HEK293 (cell line): ENCODE data around the gene TBC1D8.

Experiments
- CTCF ChIA-PET: fragments of 350-600 bp; formaldehyde crosslinking; extraction: SDS; loops from one replicate; lab custom pipeline; 2021; ENCODE audit warnings: antibody characterized with exemption; lab: Yijun Ruan, JAX
- POLR2A ChIA-PET: fragments of 300-600 bp; formaldehyde crosslinking; extraction: SDS; loops from one replicate; lab custom pipeline; 2020; ENCODE audit warnings: antibody characterized with exemption, inconsistent platforms; lab: Yijun Ruan, JAX
- H3K27ac ChIP-seq: fragments of 200-500 bp; sonication (Bioruptor generic); 2 replicates; pipeline ENCODE4 v1.5.1; 2014; ENCODE audit warnings: low read depth, low read length, control low read depth, inconsistent platforms; ENCODE audit errors: extremely low read depth
- H3K36me3 ChIP-seq, 2 experiments: fragments of 200-500 bp in 1 of 2; sonication (Bioruptor generic) in 1 of 2; 1 replicate in 1 of 2; 2 replicates in 1 of 2; pipeline ENCODE4 v1.5.1; 2014 to 2017; ENCODE audit warnings: inconsistent platforms in 2 of 2, low read length in 2 of 2; ENCODE audit not compliant: control insufficient read depth in 2 of 2, insufficient read depth in 1 of 2
- H3K4me1 ChIP-seq: fragments of 200-500 bp; sonication (Bioruptor generic); 2 replicates; pipeline ENCODE4 v1.5.1; 2014; ENCODE audit warnings: mild to moderate bottlenecking, low read length, inconsistent platforms; ENCODE audit not compliant: control insufficient read depth, insufficient read depth
- H3K4me3 ChIP-seq: 2 replicates; pipeline ENCODE4 v1.5.1; 2011; ENCODE audit warnings: low read depth, mild to moderate bottlenecking, control low read depth, low read length, moderate library complexity
- H3K9me3 ChIP-seq: fragments of 200-500 bp; sonication (Bioruptor generic); 2 replicates; pipeline ENCODE4 v1.5.1; 2014; ENCODE audit warnings: low read depth, low read length, inconsistent platforms; ENCODE audit not compliant: control insufficient read depth, insufficient read depth
- BCL11A ChIP-seq: fragments of 450-650 bp; formaldehyde crosslinking; IDR thresholded peaks from 2 replicates; pipeline ENCODE4 v1.5.1; 2016; ENCODE audit warnings: low read depth, missing biosample characterization, missing genetic modification characterization
- EGR2 ChIP-seq: fragments of 450-650 bp; formaldehyde crosslinking; IDR thresholded peaks from 2 replicates; pipeline ENCODE4 v1.5.1; 2016; ENCODE audit warnings: low read depth, missing biosample characterization, missing genetic modification characterization
- RBAK ChIP-seq: fragments of 450-650 bp; formaldehyde crosslinking; IDR thresholded peaks from 2 replicates; pipeline ENCODE4 v1.5.1; 2016; ENCODE audit warnings: missing biosample characterization, missing genetic modification characterization
- YY2 ChIP-seq: fragments of 450-650 bp; formaldehyde crosslinking; IDR thresholded peaks from 2 replicates; pipeline ENCODE4 v1.5.1; 2016; ENCODE audit warnings: missing biosample characterization, missing genetic modification characterization
- ZBTB21 ChIP-seq: fragments of 450-650 bp; formaldehyde crosslinking; IDR thresholded peaks from 2 replicates; pipeline ENCODE4 v1.5.1; 2017; ENCODE audit warnings: missing biosample characterization, missing genetic modification characterization
- ZBTB44 ChIP-seq: fragments of 450-650 bp; IDR thresholded peaks from 2 replicates; pipeline ENCODE4 v1.5.1; 2018; ENCODE audit warnings: missing biosample characterization, mild to moderate bottlenecking, missing genetic modification characterization
- ZBTB6 ChIP-seq: fragments of 450-650 bp; formaldehyde crosslinking; IDR thresholded peaks from 2 replicates; pipeline ENCODE4 v1.5.1; 2017; ENCODE audit warnings: missing biosample characterization, missing genetic modification characterization
- ZFHX2 ChIP-seq: fragments of 450-650 bp; formaldehyde crosslinking; conservative IDR thresholded peaks from 2 replicates; pipeline ENCODE4 v1.5.1; 2016; ENCODE audit warnings: missing biosample characterization, missing genetic modification characterization
- ZNF121 ChIP-seq: fragments of 450-650 bp; formaldehyde crosslinking; IDR thresholded peaks from 2 replicates; pipeline ENCODE4 v1.5.1; 2016; ENCODE audit warnings: missing biosample characterization, missing genetic modification characterization
- ZNF155 ChIP-seq: fragments of 450-650 bp; formaldehyde crosslinking; IDR thresholded peaks from 2 replicates; pipeline ENCODE4 v1.5.1; 2016; ENCODE audit warnings: missing biosample characterization, missing genetic modification characterization
- ZNF214 ChIP-seq: fragments of 450-650 bp; formaldehyde crosslinking; IDR thresholded peaks from 2 replicates; pipeline ENCODE4 v1.5.1; 2017; ENCODE audit warnings: missing biosample characterization, mild to moderate bottlenecking, missing genetic modification characterization, borderline replicate concordance
- ZNF221 ChIP-seq: fragments of 450-650 bp; formaldehyde crosslinking; IDR thresholded peaks from 2 replicates; pipeline ENCODE4 v1.5.1; 2017; ENCODE audit warnings: missing biosample characterization, missing genetic modification characterization, borderline replicate concordance
- ZNF311 ChIP-seq: fragments of 450-650 bp; formaldehyde crosslinking; IDR thresholded peaks from 2 replicates; pipeline ENCODE4 v1.5.1; 2017; ENCODE audit warnings: missing biosample characterization, missing genetic modification characterization, borderline replicate concordance
- ZNF394 ChIP-seq: fragments of 450-650 bp; formaldehyde crosslinking; IDR thresholded peaks from 2 replicates; pipeline ENCODE4 v1.5.1; 2016; ENCODE audit warnings: missing biosample characterization, missing genetic modification characterization, mild to moderate bottlenecking, moderate library complexity, borderline replicate concordance
- ZNF398 ChIP-seq: fragments of 450-650 bp; formaldehyde crosslinking; IDR thresholded peaks from 2 replicates; pipeline ENCODE4 v1.5.1; 2017; ENCODE audit warnings: missing biosample characterization, missing genetic modification characterization
- ZNF561 ChIP-seq: fragments of 450-650 bp; IDR thresholded peaks from 2 replicates; pipeline ENCODE4 v1.5.1; 2018; ENCODE audit warnings: missing biosample characterization, missing genetic modification characterization, borderline replicate concordance
- ZNF629 ChIP-seq: fragments of 450-650 bp; formaldehyde crosslinking; IDR thresholded peaks from 2 replicates; pipeline ENCODE4 v1.5.1; 2017; ENCODE audit warnings: missing biosample characterization, missing genetic modification characterization
- TF ChIP-seq, protein P1 (sequence below): fragments of 450-650 bp; formaldehyde crosslinking; IDR thresholded peaks from 2 replicates; pipeline ENCODE4 v1.5.1; 2016; ENCODE audit warnings: missing biosample characterization, missing genetic modification characterization
- TF ChIP-seq, protein P2 (sequence below): fragments of 450-650 bp; formaldehyde crosslinking; IDR thresholded peaks from 2 replicates; pipeline ENCODE4 v1.5.1; 2017; ENCODE audit warnings: missing biosample characterization, mild to moderate bottlenecking, missing genetic modification characterization, moderate library complexity
- TF ChIP-seq, protein P3 (sequence below): fragments of 450-650 bp; formaldehyde crosslinking; IDR thresholded peaks from 2 replicates; pipeline ENCODE4; 2016; ENCODE audit warnings: missing biosample characterization, missing genetic modification characterization

Gene TBC1D8

GRCh38 chr2:101109451-101110118 lies 41.6 kb downstream of the TBC1D8 start (continued):
- 0 out of 2 replicates have a peak, but pooled peaks have one; percentile 14 for TF ChIP-seq ZBTB44 (tag by site-specific recombination)
- TF ChIP-seq ZNF214 (tag by site-specific recombination) = no peak
- TF ChIP-seq BCL11A (tag by site-specific recombination) = no peak
- peak; percentile 73 for TF ChIP-seq ZFHX2 (tag by site-specific recombination)
- TF ChIP-seq ZBTB6 (tag by site-specific recombination) = no peak
- TF ChIP-seq EGR2 = peak; percentile 61; the same call in 1 of the 2 replicates

GRCh38 chr2:101108357-101108756 lies 42.8 kb downstream of the TBC1D8 start:
- no peak overlapping the region for H3K27ac ChIP-seq
- H3K4me1 ChIP-seq = peaks cover 26% of the 10 kb centered on the region
- H3K4me3 ChIP-seq = no peak overlapping the region
- POLR2A ChIA-PET = no interaction called here
- H3K36me3 ChIP-seq = no peaks in the 10 kb centered on the region
- H3K9me3 ChIP-seq = no peaks in the 10 kb centered on the region
- CTCF ChIA-PET = no interaction called here
- TF ChIP-seq, protein P1, sequence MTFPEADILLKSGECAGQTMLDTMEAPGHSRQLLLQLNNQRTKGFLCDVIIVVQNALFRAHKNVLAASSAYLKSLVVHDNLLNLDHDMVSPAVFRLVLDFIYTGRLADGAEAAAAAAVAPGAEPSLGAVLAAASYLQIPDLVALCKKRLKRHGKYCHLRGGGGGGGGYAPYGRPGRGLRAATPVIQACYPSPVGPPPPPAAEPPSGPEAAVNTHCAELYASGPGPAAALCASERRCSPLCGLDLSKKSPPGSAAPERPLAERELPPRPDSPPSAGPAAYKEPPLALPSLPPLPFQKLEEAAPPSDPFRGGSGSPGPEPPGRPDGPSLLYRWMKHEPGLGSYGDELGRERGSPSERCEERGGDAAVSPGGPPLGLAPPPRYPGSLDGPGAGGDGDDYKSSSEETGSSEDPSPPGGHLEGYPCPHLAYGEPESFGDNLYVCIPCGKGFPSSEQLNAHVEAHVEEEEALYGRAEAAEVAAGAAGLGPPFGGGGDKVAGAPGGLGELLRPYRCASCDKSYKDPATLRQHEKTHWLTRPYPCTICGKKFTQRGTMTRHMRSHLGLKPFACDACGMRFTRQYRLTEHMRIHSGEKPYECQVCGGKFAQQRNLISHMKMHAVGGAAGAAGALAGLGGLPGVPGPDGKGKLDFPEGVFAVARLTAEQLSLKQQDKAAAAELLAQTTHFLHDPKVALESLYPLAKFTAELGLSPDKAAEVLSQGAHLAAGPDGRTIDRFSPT (tag by site-specific recombination) = no peak
- no peak for TF ChIP-seq ZBTB21
- no peak for TF ChIP-seq ZNF311 (tag by site-specific recombination)
- no peak for TF ChIP-seq RBAK (tag by site-specific recombination)
- TF ChIP-seq ZNF394 (tag by site-specific recombination) = no peak
- TF ChIP-seq ZNF155 = no peak
- TF ChIP-seq, protein P2, sequence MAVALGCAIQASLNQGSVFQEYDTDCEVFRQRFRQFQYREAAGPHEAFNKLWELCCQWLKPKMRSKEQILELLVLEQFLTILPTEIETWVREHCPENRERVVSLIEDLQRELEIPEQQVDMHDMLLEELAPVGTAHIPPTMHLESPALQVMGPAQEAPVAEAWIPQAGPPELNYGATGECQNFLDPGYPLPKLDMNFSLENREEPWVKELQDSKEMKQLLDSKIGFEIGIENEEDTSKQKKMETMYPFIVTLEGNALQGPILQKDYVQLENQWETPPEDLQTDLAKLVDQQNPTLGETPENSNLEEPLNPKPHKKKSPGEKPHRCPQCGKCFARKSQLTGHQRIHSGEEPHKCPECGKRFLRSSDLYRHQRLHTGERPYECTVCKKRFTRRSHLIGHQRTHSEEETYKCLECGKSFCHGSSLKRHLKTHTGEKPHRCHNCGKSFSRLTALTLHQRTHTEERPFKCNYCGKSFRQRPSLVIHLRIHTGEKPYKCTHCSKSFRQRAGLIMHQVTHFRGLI = no peak
- TF ChIP-seq ZNF221 (tag by site-specific recombination) = no peak
- no peak for TF ChIP-seq ZNF398 (tag by site-specific recombination)
- no peak for TF ChIP-seq YY2 (tag by site-specific recombination)
- no peak for TF ChIP-seq ZNF629
- TF ChIP-seq ZNF121 (tag by site-specific recombination) = no peak
- TF ChIP-seq ZNF561 = no peak
- TF ChIP-seq, protein P3, sequence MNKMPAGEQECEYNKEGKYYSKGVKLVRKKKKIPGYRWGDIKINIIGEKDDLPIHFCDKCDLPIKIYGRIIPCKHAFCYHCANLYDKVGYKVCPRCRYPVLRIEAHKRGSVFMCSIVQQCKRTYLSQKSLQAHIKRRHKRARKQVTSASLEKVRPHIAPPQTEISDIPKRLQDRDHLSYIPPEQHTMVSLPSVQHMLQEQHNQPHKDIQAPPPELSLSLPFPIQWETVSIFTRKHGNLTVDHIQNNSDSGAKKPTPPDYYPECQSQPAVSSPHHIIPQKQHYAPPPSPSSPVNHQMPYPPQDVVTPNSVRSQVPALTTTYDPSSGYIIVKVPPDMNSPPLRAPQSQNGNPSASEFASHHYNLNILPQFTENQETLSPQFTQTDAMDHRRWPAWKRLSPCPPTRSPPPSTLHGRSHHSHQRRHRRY (tag by site-specific recombination) = no peak
